IMR-90 (cell line): ENCODE data around the gene MPPED2. TPM values are rescaled to one million over a fixed set of nuclear protein-coding genes. Genes with fewer than 3 reads are reported as not detected.

Source experiments
- ATAC-seq: fragments of 200-7000 bp; cut with Tn5 transposase; 2 replicates; pipeline ENCODE4 v1.9.1; 2020; ENCODE audit warnings: low read depth, mild to moderate bottlenecking, moderate library complexity
- BruUV-seq: library from RNA; stranded (reverse); fragments of 400-500 nt; replicated peaks from 2 replicates; lab custom pipeline; 2021; lab: Mats Ljungman, UMichigan
- CTCF ChIA-PET: fragments of 300-600 bp; formaldehyde crosslinking; extraction: SDS; loops from one replicate; lab custom pipeline; 2021; ENCODE audit warnings: antibody characterized with exemption; lab: Yijun Ruan, JAX
- POLR2A ChIA-PET: fragments of 300-600 bp; sonication (Branson Sonifier 250); formaldehyde crosslinking; loops from one replicate; lab custom pipeline; 2022; ENCODE audit warnings: antibody characterized with exemption; ENCODE audit not compliant: unreplicated experiment; lab: Charles Lee
- DNase-seq: peaks from one replicate; pipeline ENCODE4 v3.0.0; 2013
- H2AFZ ChIP-seq: replicated peaks from 2 replicates; pipeline ENCODE3; 2013; ENCODE audit warnings: low read length, mild to moderate bottlenecking; ENCODE audit not compliant: poor library complexity
- H2AK5ac ChIP-seq: 2 replicates; pipeline ENCODE4 v1.6.1; 2013; ENCODE audit warnings: low read depth, low read length, inconsistent platforms
- H2AK9ac ChIP-seq: replicated peaks from 2 replicates; pipeline ENCODE3; 2013; ENCODE audit warnings: mild to moderate bottlenecking, low read depth, low read length, moderate library complexity; ENCODE audit not compliant: poor library complexity
- H2BK120ac ChIP-seq: 2 replicates; pipeline ENCODE4 v1.6.1; 2013; ENCODE audit warnings: low read depth, low read length, inconsistent platforms
- H2BK15ac ChIP-seq: 3 replicates; pipeline ENCODE4 v1.6.1; 2013; ENCODE audit warnings: low read depth, low read length, inconsistent platforms
- H2BK20ac ChIP-seq: 2 replicates; pipeline ENCODE4 v1.6.1; 2013; ENCODE audit warnings: low read depth, mild to moderate bottlenecking, inconsistent platforms, low read length, moderate library complexity
- H2BK5ac ChIP-seq: 2 replicates; pipeline ENCODE4 v1.6.1; 2013; ENCODE audit warnings: mild to moderate bottlenecking, low read depth, low read length, inconsistent platforms; ENCODE audit not compliant: poor library complexity, severe bottlenecking
- H3K14ac ChIP-seq: replicated peaks from 2 replicates; pipeline ENCODE4 v1.6.1; 2013; ENCODE audit warnings: low read depth, low read length, inconsistent platforms
- H3K18ac ChIP-seq: 2 replicates; pipeline ENCODE4 v1.6.1; 2013; ENCODE audit warnings: low read depth, low read length, control low read depth
- H3K23ac ChIP-seq: 2 replicates; pipeline ENCODE4 v1.6.1; 2013; ENCODE audit warnings: low read depth, low read length, inconsistent platforms
- H3K27ac ChIP-seq: 2 replicates; pipeline ENCODE4 v1.5.1; 2013; ENCODE audit warnings: mild to moderate bottlenecking, control low read depth, low read length; ENCODE audit not compliant: insufficient read depth
- H3K27me3 ChIP-seq: 2 replicates; pipeline ENCODE4 v1.6.1; 2013; ENCODE audit warnings: low read length; ENCODE audit not compliant: control insufficient read depth, insufficient read depth
- H3K36me3 ChIP-seq: 2 replicates; pipeline ENCODE4 v1.6.1; 2013; ENCODE audit warnings: low read length, mixed read lengths; ENCODE audit not compliant: control insufficient read depth, insufficient read depth
- H3K4ac ChIP-seq: 2 replicates; pipeline ENCODE4 v1.6.1; 2013; ENCODE audit warnings: low read depth, low read length, inconsistent platforms
- H3K4me1 ChIP-seq: 2 replicates; pipeline ENCODE4 v1.6.1; 2013; ENCODE audit warnings: low read length, mixed read lengths; ENCODE audit not compliant: control insufficient read depth, insufficient read depth
- H3K4me2 ChIP-seq: 2 replicates; pipeline ENCODE4 v1.6.1; 2013; ENCODE audit warnings: low read depth, mild to moderate bottlenecking, control low read depth, low read length, moderate library complexity
- H3K4me3 ChIP-seq: 2 replicates; pipeline ENCODE4 v1.5.1; 2013; ENCODE audit warnings: low read depth, mild to moderate bottlenecking, control low read depth, low read length, moderate library complexity; ENCODE audit not compliant: insufficient read depth
- H3K56ac ChIP-seq: 2 replicates; pipeline ENCODE4 v1.6.1; 2013; ENCODE audit warnings: low read length, inconsistent platforms; ENCODE audit not compliant: insufficient read depth; ENCODE audit errors: extremely low read depth
- H3K79me1 ChIP-seq, 2 experiments: 2 replicates each; pipeline ENCODE4 v1.6.1; 2013; ENCODE audit warnings: low read length in 2 of 2, inconsistent platforms in 1 of 2, low read depth in 1 of 2
- H3K9ac ChIP-seq: 2 replicates; pipeline ENCODE4 v1.6.1; 2013; ENCODE audit warnings: low read depth, low read length, control low read depth
- H3K9me1 ChIP-seq: 2 replicates; pipeline ENCODE4 v1.6.1; 2013; ENCODE audit warnings: low read length, inconsistent platforms; ENCODE audit not compliant: insufficient read depth
- H3K9me3 ChIP-seq: 2 replicates; pipeline ENCODE4 v1.6.1; 2013; ENCODE audit warnings: low read length; ENCODE audit not compliant: control insufficient read depth, insufficient read depth
- H4K20me1 ChIP-seq: 2 replicates; pipeline ENCODE4 v1.6.1; 2013; ENCODE audit warnings: low read length, inconsistent platforms; ENCODE audit not compliant: insufficient read depth
- H4K5ac ChIP-seq: 2 replicates; pipeline ENCODE4 v1.6.1; 2013; ENCODE audit warnings: mild to moderate bottlenecking, low read depth, low read length, control low read depth
- H4K8ac ChIP-seq, 2 experiments: 2 replicates each; pipeline ENCODE4 v1.6.1; 2013; ENCODE audit warnings: low read depth in 2 of 2, low read length in 2 of 2, control low read depth in 1 of 2, inconsistent platforms in 1 of 2
- H4K91ac ChIP-seq: 2 replicates; pipeline ENCODE4 v1.6.1; 2013; ENCODE audit warnings: low read depth, low read length, inconsistent platforms; ENCODE audit not compliant: insufficient read depth
- CHD1 ChIP-seq: IDR thresholded peaks from 2 replicates; pipeline ENCODE4 v1.6.1; 2012; ENCODE audit warnings: low read depth, low read length, improper control_type of control experiment
- CTCF ChIP-seq: conservative IDR thresholded peaks from 2 replicates; pipeline ENCODE4 v1.5.1; 2012; ENCODE audit warnings: mild to moderate bottlenecking, low read depth, low read length, improper control_type of control experiment
- ELK1 ChIP-seq: fragments of 150-350 bp; IDR thresholded peaks from 2 replicates; pipeline ENCODE4 v1.6.1; 2016; ENCODE audit warnings: low read depth, mild to moderate bottlenecking, low read length, moderate library complexity, borderline replicate concordance
- FOS ChIP-seq: fragments of 150-350 bp; IDR thresholded peaks from 2 replicates; pipeline ENCODE4 v1.6.1; 2016; ENCODE audit warnings: low read depth, low read length
- MXI1 ChIP-seq: IDR thresholded peaks from 2 replicates; pipeline ENCODE4 v1.6.1; 2012; ENCODE audit warnings: low read depth, mild to moderate bottlenecking, low read length, moderate library complexity, borderline replicate concordance
- NFE2L2 ChIP-seq: fragments of 150-350 bp; IDR thresholded peaks from 2 replicates; pipeline ENCODE4 v1.6.1; 2016; ENCODE audit warnings: low read depth, mild to moderate bottlenecking, low read length
- POLR2A ChIP-seq: IDR thresholded peaks from 2 replicates; pipeline ENCODE4 v1.6.1; 2012; ENCODE audit warnings: mild to moderate bottlenecking, low read depth, low read length
- RAD21 ChIP-seq: IDR thresholded peaks from 2 replicates; pipeline ENCODE4 v1.6.1; 2012; ENCODE audit warnings: low read length, improper control_type of control experiment
- RCOR1 ChIP-seq: IDR thresholded peaks from 2 replicates; pipeline ENCODE4 v1.6.1; 2012; ENCODE audit warnings: mild to moderate bottlenecking, low read length, improper control_type of control experiment; ENCODE audit not compliant: insufficient replicate concordance
- RFX5 ChIP-seq: IDR thresholded peaks from 2 replicates; pipeline ENCODE4 v1.8.0; 2012; ENCODE audit warnings: low read depth, mild to moderate bottlenecking, low read length, moderate library complexity
- USF2 ChIP-seq: fragments of 150-350 bp; IDR thresholded peaks from 2 replicates; pipeline ENCODE4 v1.6.1; 2017; ENCODE audit warnings: mild to moderate bottlenecking, antibody characterized with exemption, low read length, low read depth
- WGBS, 2 experiments: methylation state at CpG; one replicate each; pipeline versions ENCODE4 v1.1.5 to v1.1.7; 2013; ENCODE audit warnings: missing lambda C conversion rate in 2 of 2; ENCODE audit not compliant: insufficient read length in 1 of 2; ENCODE audit errors: extremely low coverage in 2 of 2; 5-methylcytosine and 5-hydroxymethylcytosine counted together
- dilution Hi-C: fragments of 300-500 bp; cut with HindIII; formaldehyde crosslinking; loops from one replicate; pipeline ENCODE4 v1.14.3; 2018; ENCODE audit warnings: low sequenced_read_pairs; ENCODE audit not compliant: unreplicated experiment
- in situ Hi-C: fragments of 300-500 bp; cut with MboI; formaldehyde crosslinking; loops from 3 replicates; pipeline ENCODE4 v1.14.3; 2019; ENCODE audit warnings: low sequenced_read_pairs, inconsistent platforms, mixed read lengths
- intact Hi-C: fragments of 100-400 bp; cut with micrococcal nuclease; formaldehyde crosslinking; loops from 2 replicates; pipeline ENCODE4 v1.10.0; 2022
- polyA plus RNA-seq, 3 experiments: library from polyadenylated mRNA; depleted of rRNA; stranded (reverse); fragments of >200 nt; gene quantifications; 2 replicates each; pipeline ENCODE4 v1.2.3, GENCODE V29; 2012; ENCODE audit warnings: low replicate concordance in 1 of 3
- total RNA-seq: library from RNA; depleted of rRNA; stranded (reverse); fragments of >200 nt; gene quantifications from 2 replicates; pipeline ENCODE4 v1.2.3, GENCODE V29; 2012

The MPPED2 gene
- total and polyA plus RNA-seq, 2 of the 4 experiments (the other 2 are of a cell fraction), result 0.10 TPM; not detected in 1

- 50% methylated on average over 1 of the region's 2 CpGs; no CpG with 5 or more reads in 1 of the 2 experiments for WGBS, 2 experiments
- H2AK5ac ChIP-seq, result no peak overlapping the region
- H3K4ac ChIP-seq, result no peak overlapping the region
- no peak overlapping the region for H3K27ac ChIP-seq
- H4K91ac ChIP-seq, result no peak overlapping the region
- H3K23ac ChIP-seq, result no peak overlapping the region
- H4K8ac ChIP-seq, result no peak overlapping the region
- H2BK120ac ChIP-seq, result no peak overlapping the region
- no peak overlapping the region for H3K14ac ChIP-seq
- ATAC-seq, result no peak
- no peak overlapping the region for H2BK20ac ChIP-seq
- no peak overlapping the region for H3K4me2 ChIP-seq
- H2AFZ ChIP-seq, result no peak overlapping the region
- H3K9ac ChIP-seq, result no peak overlapping the region
- no peak overlapping the region for H2BK15ac ChIP-seq
- H3K4me3 ChIP-seq, result no peak overlapping the region
- no peak for TF ChIP-seq POLR2A
- no peak for TF ChIP-seq CHD1
- TF ChIP-seq USF2, result no peak
- no peak for TF ChIP-seq ELK1
- no peak for TF ChIP-seq RCOR1
- TF ChIP-seq RFX5, result no peak
- TF ChIP-seq CTCF, result no peak
- TF ChIP-seq NFE2L2, result no peak
- TF ChIP-seq RAD21, result no peak
- no peak for TF ChIP-seq FOS
- TF ChIP-seq MXI1, result no peak
- no peak overlapping the region for H3K18ac ChIP-seq
- no peaks in the 10 kb centered on the region for H4K20me1 ChIP-seq
- no peak for DNase-seq
- no peak overlapping the region for H2BK5ac ChIP-seq
- no peak overlapping the region for H2AK9ac ChIP-seq
- H3K4me1 ChIP-seq, result no peaks in the 10 kb centered on the region
- ChIA-PET CTCF (no interaction called here), POLR2A (no interaction called here)
- no TSS peak for BruUV-seq
- dilution Hi-C loops (no loop called here), intact Hi-C loops (no loop called here), in situ Hi-C loops (no loop called here)
- H3K27me3 ChIP-seq, result no peaks in the 10 kb centered on the region
- no peak overlapping the region for H3K56ac ChIP-seq
- H3K79me1 ChIP-seq, result no peaks in the 10 kb centered on the region
- H3K9me3 ChIP-seq, result no peaks in the 10 kb centered on the region
- H4K5ac ChIP-seq, result no peak overlapping the region
- H3K9me1 ChIP-seq, result no peaks in the 10 kb centered on the region
- H3K36me3 ChIP-seq, result no peaks in the 10 kb centered on the region
Measured at GRCh38 chr11:30455025-30455424, 131.1 kb downstream of the MPPED2 start.
